Neural progenitor cell (in vitro differentiated cells): ENCODE results near the gene NTRK3. TPM values are rescaled to one million over a fixed set of nuclear protein-coding genes. Genes with fewer than 3 reads are reported as not detected.

Experiments
- DNase-seq: peaks from one replicate; pipeline ENCODE4 v3.0.0-alpha.2; 2016; ENCODE audit warnings: low spot score
- H2AFZ ChIP-seq: fragments of 200-600 bp; sonication (generic); replicated peaks from 2 replicates; pipeline ENCODE4 v1.6.1; 2016; ENCODE audit warnings: antibody characterized with exemption
- H3F3A ChIP-seq: fragments of 200-600 bp; sonication (generic); 2 replicates; pipeline ENCODE4 v1.6.1; 2016; ENCODE audit warnings: antibody characterized with exemption, low read depth
- H3K27ac ChIP-seq: fragments of 200-600 bp; sonication (generic); 2 replicates; pipeline ENCODE4 v1.5.1; 2016; ENCODE audit warnings: mild to moderate bottlenecking
- H3K27me3 ChIP-seq: fragments of 200-600 bp; sonication (generic); 2 replicates; pipeline ENCODE4 v1.6.1; 2016; ENCODE audit warnings: mild to moderate bottlenecking, moderate library complexity
- H3K36me3 ChIP-seq: fragments of 200-600 bp; sonication (generic); 2 replicates; pipeline ENCODE4 v1.5.1; 2016
- H3K4me1 ChIP-seq: fragments of 200-600 bp; sonication (generic); 2 replicates; pipeline ENCODE4 v1.6.1; 2016; ENCODE audit warnings: mixed run types
- H3K4me2 ChIP-seq: fragments of 200-600 bp; sonication (generic); 2 replicates; pipeline ENCODE4 v1.6.1; 2016
- H3K4me3 ChIP-seq: fragments of 200-600 bp; sonication (generic); 2 replicates; pipeline ENCODE4 v1.5.1; 2016
- H3K79me2 ChIP-seq: fragments of 200-600 bp; sonication (generic); 2 replicates; pipeline ENCODE4 v1.6.1; 2016; ENCODE audit warnings: low read depth
- H3K9ac ChIP-seq: fragments of 200-600 bp; sonication (generic); 2 replicates; pipeline ENCODE4 v1.6.1; 2016
- H3K9me3 ChIP-seq: fragments of 200-600 bp; sonication (generic); 2 replicates; pipeline ENCODE4 v1.5.1; 2016; ENCODE audit warnings: low read depth
- H4K20me1 ChIP-seq: fragments of 200-600 bp; sonication (generic); 2 replicates; pipeline ENCODE4 v1.6.1; 2016; ENCODE audit warnings: low read depth
- H3K27ac Mint-ChIP-seq: 3 replicates; pipeline ENCODE4 v1.8.0; 2021; ENCODE audit warnings: mixed read lengths
- H3K27me3 Mint-ChIP-seq: 2 replicates; pipeline ENCODE4 v1.8.0; 2022; ENCODE audit warnings: low read depth, mild to moderate bottlenecking, inconsistent platforms, moderate library complexity, mixed read lengths; ENCODE audit not compliant: insufficient read depth
- H3K36me3 Mint-ChIP-seq: 3 replicates; pipeline ENCODE4 v1.8.0; 2021; ENCODE audit warnings: mixed read lengths
- H3K4me1 Mint-ChIP-seq: 3 replicates; pipeline ENCODE4 v1.8.0; 2021; ENCODE audit warnings: mixed read lengths
- H3K4me3 Mint-ChIP-seq: 3 replicates; pipeline ENCODE4 v1.8.0; 2021; ENCODE audit warnings: mild to moderate bottlenecking, moderate library complexity, mixed read lengths
- H3K9me3 Mint-ChIP-seq: 3 replicates; pipeline ENCODE4 v1.8.0; 2020; ENCODE audit warnings: mixed read lengths
- EZH2 ChIP-seq: fragments of 200-600 bp; sonication (generic); IDR thresholded peaks from 2 replicates; pipeline ENCODE4 v1.6.1; 2017; ENCODE audit warnings: antibody characterized with exemption, mild to moderate bottlenecking, moderate library complexity
- EZH2phosphoT487 ChIP-seq: fragments of 200-600 bp; sonication (generic); IDR thresholded peaks from 2 replicates; pipeline ENCODE4 v1.6.1; 2017; ENCODE audit warnings: antibody characterized with exemption
- total RNA-seq: library from RNA; depleted of rRNA; stranded (reverse); fragments of >200 nt; gene quantifications from 2 replicates; pipeline ENCODE4 v1.2.3, GENCODE V29; 2015; ENCODE audit warnings: low replicate concordance
- TF ChIP-seq, protein P1 (sequence below): fragments of 200-600 bp; sonication (generic); IDR thresholded peaks from 2 replicates; pipeline ENCODE4 v1.5.1; 2017; ENCODE audit warnings: antibody characterized with exemption, mild to moderate bottlenecking

The NTRK3 gene
- total RNA-seq, 1 donor from 2014 or later, result 2.0 TPM

DNA sequence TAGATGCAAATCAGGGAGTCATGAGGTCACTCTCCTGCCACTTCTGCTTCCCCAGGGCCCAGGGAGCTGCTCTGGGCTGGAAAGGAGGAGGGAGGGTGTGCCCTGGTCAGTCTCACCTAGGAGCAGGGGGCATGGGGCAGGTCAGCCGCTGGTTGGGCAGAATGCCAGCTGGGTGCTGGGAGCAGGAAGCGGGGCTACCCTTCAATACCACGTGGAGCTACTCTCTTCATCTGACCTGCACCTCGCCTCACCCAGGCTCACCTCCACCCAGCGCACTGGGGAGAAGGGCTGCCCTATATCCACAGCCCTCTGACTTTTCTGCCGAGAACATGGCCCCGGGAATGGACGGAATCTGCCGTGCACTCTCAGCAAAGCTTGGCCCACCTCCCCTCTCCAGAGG is 15.1 kb downstream of the NTRK3 start:
- H3K9ac ChIP-seq, result no peak overlapping the region
- no peak overlapping the region for H2AFZ ChIP-seq
- TF ChIP-seq EZH2phosphoT487 (no peak), EZH2 (no peak)
- TF ChIP-seq, protein P1, sequence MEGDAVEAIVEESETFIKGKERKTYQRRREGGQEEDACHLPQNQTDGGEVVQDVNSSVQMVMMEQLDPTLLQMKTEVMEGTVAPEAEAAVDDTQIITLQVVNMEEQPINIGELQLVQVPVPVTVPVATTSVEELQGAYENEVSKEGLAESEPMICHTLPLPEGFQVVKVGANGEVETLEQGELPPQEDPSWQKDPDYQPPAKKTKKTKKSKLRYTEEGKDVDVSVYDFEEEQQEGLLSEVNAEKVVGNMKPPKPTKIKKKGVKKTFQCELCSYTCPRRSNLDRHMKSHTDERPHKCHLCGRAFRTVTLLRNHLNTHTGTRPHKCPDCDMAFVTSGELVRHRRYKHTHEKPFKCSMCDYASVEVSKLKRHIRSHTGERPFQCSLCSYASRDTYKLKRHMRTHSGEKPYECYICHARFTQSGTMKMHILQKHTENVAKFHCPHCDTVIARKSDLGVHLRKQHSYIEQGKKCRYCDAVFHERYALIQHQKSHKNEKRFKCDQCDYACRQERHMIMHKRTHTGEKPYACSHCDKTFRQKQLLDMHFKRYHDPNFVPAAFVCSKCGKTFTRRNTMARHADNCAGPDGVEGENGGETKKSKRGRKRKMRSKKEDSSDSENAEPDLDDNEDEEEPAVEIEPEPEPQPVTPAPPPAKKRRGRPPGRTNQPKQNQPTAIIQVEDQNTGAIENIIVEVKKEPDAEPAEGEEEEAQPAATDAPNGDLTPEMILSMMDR, result no peak
- no peaks in the 10 kb centered on the region for H3K9me3 ChIP-seq
- Mint-ChIP-seq H3K4me1 (peaks cover 8% of the 10 kb centered on the region), H3K4me3 (no peak overlapping the region), H3K9me3 (peaks cover 2% of the 10 kb centered on the region), H3K36me3 (no peaks in the 10 kb centered on the region), H3K27me3 (peaks cover 10% of the 10 kb centered on the region), H3K27ac (peak overlapping the region; percentile 28)
- no peak overlapping the region for H3K4me3 ChIP-seq
- H3K36me3 ChIP-seq, result no peaks in the 10 kb centered on the region
- no peaks in the 10 kb centered on the region for H4K20me1 ChIP-seq
- H3K79me2 ChIP-seq, result no peaks in the 10 kb centered on the region
- H3K4me1 ChIP-seq, result peaks cover 2% of the 10 kb centered on the region
- no peaks in the 10 kb centered on the region for H3F3A ChIP-seq
- H3K27me3 ChIP-seq, result no peaks in the 10 kb centered on the region
- H3K27ac ChIP-seq, result no peak overlapping the region
- H3K4me2 ChIP-seq, result no peak overlapping the region
- DNase-seq, result no peak

DNA sequence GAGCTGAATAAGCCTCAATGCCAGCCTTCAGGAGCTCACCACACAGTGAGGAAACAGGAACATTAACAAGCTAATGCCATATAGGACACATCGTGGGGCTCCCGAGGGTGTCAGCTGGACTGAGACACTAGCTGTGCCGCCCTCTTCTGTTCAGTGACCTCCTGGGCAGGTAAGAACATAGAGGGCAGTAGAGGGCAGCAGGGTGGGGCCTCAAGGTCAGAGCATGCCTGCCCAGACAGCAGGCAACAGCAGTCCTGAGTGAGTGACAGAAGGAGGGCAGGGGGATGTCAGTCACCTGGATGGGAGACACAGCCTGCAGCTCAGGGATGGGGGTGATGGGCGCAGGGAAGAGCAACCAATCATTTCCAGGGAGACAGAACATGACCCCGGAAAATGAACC is 15.5 kb downstream of the NTRK3 start:
- Mint-ChIP-seq H3K9me3 (peaks cover 2% of the 10 kb centered on the region), H3K4me1 (peaks cover 7% of the 10 kb centered on the region), H3K27me3 (peaks cover 7% of the 10 kb centered on the region), H3K36me3 (no peaks in the 10 kb centered on the region), H3K27ac (no peak overlapping the region), H3K4me3 (no peak overlapping the region)
- Histone ChIP-seq H4K20me1 (no peaks in the 10 kb centered on the region), H3F3A (no peaks in the 10 kb centered on the region), H3K36me3 (no peaks in the 10 kb centered on the region), H3K27ac (no peak overlapping the region), H3K79me2 (no peaks in the 10 kb centered on the region), H3K4me1 (no peaks in the 10 kb centered on the region), H3K4me2 (no peak overlapping the region), H3K4me3 (no peak overlapping the region), H2AFZ (no peak overlapping the region), H3K9ac (no peak overlapping the region), H3K9me3 (no peaks in the 10 kb centered on the region), H3K27me3 (no peaks in the 10 kb centered on the region)
- TF ChIP-seq EZH2 (no peak), EZH2phosphoT487 (no peak)
- TF ChIP-seq, protein P1, result no peak
- no peak for DNase-seq

DNA sequence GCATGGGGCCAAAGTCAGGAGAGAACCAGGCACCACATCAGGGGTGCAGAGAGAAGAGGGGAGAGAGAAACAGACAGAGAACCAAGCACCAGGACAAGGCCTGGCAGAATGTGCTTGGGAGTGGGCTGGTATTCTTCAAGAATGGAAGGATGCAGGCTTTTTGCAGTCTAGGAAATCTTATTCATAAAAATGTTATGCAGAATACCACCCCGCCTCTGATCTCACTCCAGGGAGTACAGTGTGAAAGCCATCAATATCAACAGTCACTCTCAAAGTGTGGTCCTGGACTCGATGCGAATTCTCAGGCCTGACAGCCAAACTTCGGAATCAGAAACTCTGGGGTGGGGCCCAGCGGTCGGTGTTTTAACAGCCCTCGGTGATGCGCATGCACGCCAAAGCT is 16.9 kb downstream of the NTRK3 start:
- no peaks in the 10 kb centered on the region for H3F3A ChIP-seq
- H3K27ac ChIP-seq, result no peak overlapping the region
- Mint-ChIP-seq H3K27ac (no peak overlapping the region), H3K36me3 (no peaks in the 10 kb centered on the region), H3K27me3 (peaks cover 5% of the 10 kb centered on the region), H3K9me3 (peaks cover 2% of the 10 kb centered on the region), H3K4me1 (peaks cover 7% of the 10 kb centered on the region), H3K4me3 (no peak overlapping the region)
- H3K27me3 ChIP-seq, result no peaks in the 10 kb centered on the region
- H3K4me3 ChIP-seq, result no peak overlapping the region
- no peaks in the 10 kb centered on the region for H4K20me1 ChIP-seq
- no peak for DNase-seq
- no peaks in the 10 kb centered on the region for H3K79me2 ChIP-seq
- TF ChIP-seq, protein P1, result no peak
- no peak for TF ChIP-seq EZH2
- TF ChIP-seq EZH2phosphoT487, result no peak
- no peaks in the 10 kb centered on the region for H3K9me3 ChIP-seq
- H2AFZ ChIP-seq, result no peak overlapping the region
- no peak overlapping the region for H3K4me2 ChIP-seq
- no peaks in the 10 kb centered on the region for H3K36me3 ChIP-seq
- H3K9ac ChIP-seq, result no peak overlapping the region
- no peaks in the 10 kb centered on the region for H3K4me1 ChIP-seq
